NCI-H524 (cell line): ENCODE data around the gene WRNIP1.
"Not testable (repeated sequence)": the region's sequence is repeated elsewhere in the genome, so short reads cannot be mapped to it uniquely, and the experiment has no call there.

ENCODE experiments used
- DNase-seq, 2 experiments: peaks; one replicate each; lab custom pipeline; 2025; lab: John Stamatoyannopoulos, UW

WRNIP1 gene

GRCh38 chr6:2741756-2742155 lies 23.4 kb upstream of the WRNIP1 start:
- no peak for DNase-seq

- no peak for DNase-seq
Measured at GRCh38 chr6:2743280-2744208, 21.6 kb upstream of the WRNIP1 start.

- DNase-seq, result peak; percentile 63 to 88
Measured at GRCh38 chr6:2744209-2744771, 20.9 kb upstream of the WRNIP1 start.

GRCh38 chr6:2744778-2745177 lies 20.4 kb upstream of the WRNIP1 start:
- DNase-seq, result no peak

- no peak for DNase-seq
Measured at GRCh38 chr6:2745246-2745645, 19.9 kb upstream of the WRNIP1 start.

- DNase-seq, result peak; percentile 25 to 48
Measured at GRCh38 chr6:2746557-2747061, 18.6 kb upstream of the WRNIP1 start.

- DNase-seq, result no peak
Measured at GRCh38 chr6:2748183-2748582, 17.0 kb upstream of the WRNIP1 start.

GRCh38 chr6:2749969-2750600 lies 15.1 kb upstream of the WRNIP1 start:
- peak; percentile 32 to 73 for DNase-seq

- no peak for DNase-seq
Measured at GRCh38 chr6:2750832-2751231, 14.4 kb upstream of the WRNIP1 start, which contains the start of gene MYLK4. MYLK4 (minus strand) TSS chr6:2750922; CDS start chr6:2749294, 1,628 bp downstream.

GRCh38 chr6:2751871-2752270 lies 13.3 kb upstream of the WRNIP1 start:
- DNase-seq, result no peak

GRCh38 chr6:2752477-2753109 lies 12.6 kb upstream of the WRNIP1 start:
- no peak for DNase-seq

- no peak for DNase-seq
Measured at GRCh38 chr6:2753110-2753489, 12.1 kb upstream of the WRNIP1 start.

GRCh38 chr6:2753743-2754142 lies 11.4 kb upstream of the WRNIP1 start:
- DNase-seq, result no peak

GRCh38 chr6:2754393-2754792 lies 10.8 kb upstream of the WRNIP1 start:
- no peak for DNase-seq

- DNase-seq, result no peak
Measured at GRCh38 chr6:2754911-2755310, 10.3 kb upstream of the WRNIP1 start.

GRCh38 chr6:2755456-2755855 lies 9.7 kb upstream of the WRNIP1 start:
- DNase-seq, result no peak

- no peak for DNase-seq
Measured at GRCh38 chr6:2756241-2756640, 9.0 kb upstream of the WRNIP1 start.

GRCh38 chr6:2756687-2757224 lies 8.4 kb upstream of the WRNIP1 start:
- DNase-seq, result no peak

- no peak for DNase-seq
Measured at GRCh38 chr6:2758980-2759379, 6.2 kb upstream of the WRNIP1 start.

GRCh38 chr6:2760882-2761842 lies 4.0 kb upstream of the WRNIP1 start:
- DNase-seq, result no peak

- not testable (repeated sequence) for DNase-seq
Measured at GRCh38 chr6:2762868-2763267, 2.3 kb upstream of the WRNIP1 start.
